ENCODE measurements around the gene RSPO3.
"Not testable (repeated sequence)": the region's sequence is repeated elsewhere in the genome, so short reads cannot be mapped to it uniquely, and the experiment has no call there.

Gene RSPO3

GRCh38 chr6:127198549-127198948 lies 80.1 kb downstream of the RSPO3 start:
- intact Hi-C loops (cut with DNase I) = no loop called here

GRCh38 chr6:127199470-127199869 lies 81.0 kb downstream of the RSPO3 start:
- intact Hi-C loops (cut with DNase I) = no loop called here
- DNase-seq = no peak

More at GRCh38 chr6:127198549-127198948, 80.1 kb downstream of the RSPO3 start:
- DNase-seq = no peak

DNA sequence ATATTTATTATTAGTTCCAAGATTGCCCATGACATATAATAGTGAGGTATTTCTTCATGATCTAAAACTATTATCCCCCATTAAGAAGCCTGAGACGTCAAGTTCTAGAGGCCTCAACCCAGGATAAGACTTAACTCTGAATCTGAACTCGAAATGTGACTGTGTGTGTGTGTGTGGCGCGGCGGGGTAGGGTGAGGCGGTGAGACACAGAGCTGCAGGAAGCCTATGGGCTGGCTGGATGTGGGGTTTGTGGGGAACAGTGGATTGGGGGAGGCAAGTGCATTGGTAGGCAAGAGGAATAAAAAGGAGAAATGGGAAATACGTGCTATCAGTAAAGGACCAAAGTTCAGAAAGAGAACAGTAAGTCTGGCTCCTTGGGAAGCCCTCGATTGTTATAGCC lies 81.6 kb downstream of the RSPO3 start:
- DNase-seq = no peak
- intact Hi-C loops (cut with DNase I) = no loop called here

DNA sequence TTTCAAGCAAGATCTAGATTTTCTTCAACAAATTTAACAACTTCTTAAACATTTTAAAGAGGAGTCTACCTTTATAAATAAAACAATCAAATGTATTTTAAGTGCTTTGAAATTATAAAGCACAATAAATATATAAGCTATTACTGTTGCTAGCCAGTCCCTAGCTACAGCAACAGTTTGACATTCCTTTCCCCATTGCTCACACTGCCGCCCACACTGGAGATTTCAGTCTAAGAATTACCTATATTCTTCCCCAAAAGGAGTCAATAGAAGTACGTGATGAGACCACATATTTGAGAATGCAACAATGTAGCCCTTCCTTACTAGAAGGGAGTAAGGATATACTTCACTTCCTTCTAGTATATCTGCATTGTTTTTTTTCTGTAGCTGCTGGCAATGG lies 82.8 kb downstream of the RSPO3 start:
- no peak for DNase-seq
- intact Hi-C loops (cut with DNase I) = no loop called here

- no peak for DNase-seq
- intact Hi-C loops (cut with DNase I) = no loop called here
These were observed 84.2 kb downstream of the RSPO3 start for GRCh38 chr6:127202676-127203075.

GRCh38 chr6:127204281-127204680 lies 85.8 kb downstream of the RSPO3 start:
- no peak for DNase-seq
- intact Hi-C loops (cut with DNase I) = no loop called here

- intact Hi-C loops (cut with DNase I) = no loop called here
- no peak for DNase-seq
These were observed 86.6 kb downstream of the RSPO3 start for GRCh38 chr6:127205036-127205435.

DNA sequence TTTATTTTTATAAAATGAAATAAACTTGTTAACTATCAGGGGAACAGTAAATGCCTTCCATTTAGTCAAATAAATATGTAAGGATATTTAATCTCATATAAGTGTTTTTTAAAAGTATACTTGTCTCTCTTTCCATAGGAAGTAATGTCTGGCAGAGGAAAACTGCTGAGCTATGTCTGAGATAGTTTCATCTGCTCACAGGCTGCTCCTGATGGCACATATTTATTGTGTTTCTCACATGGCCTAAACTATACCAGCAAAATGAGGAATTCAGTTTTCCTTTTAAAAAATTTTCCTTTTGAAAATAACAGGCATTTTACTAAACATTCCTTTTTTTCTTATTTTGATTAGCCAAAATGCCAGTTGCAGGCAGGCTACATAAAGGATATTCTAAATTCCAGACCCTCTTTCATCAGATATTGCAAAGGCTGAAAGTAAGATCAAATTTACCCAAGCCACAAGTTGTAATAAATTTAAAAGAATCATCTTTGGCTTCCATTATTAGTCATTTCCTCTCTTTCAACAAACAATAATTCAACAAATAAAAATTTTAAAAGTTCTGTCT lies 88.1 kb downstream of the RSPO3 start:
- intact Hi-C loops (cut with DNase I) = no loop called here
- no peak for DNase-seq

- intact Hi-C loops (cut with DNase I) = no loop called here
These were observed 89.2 kb downstream of the RSPO3 start for GRCh38 chr6:127207591-127208120.

GRCh38 chr6:127210725-127211124 lies 92.3 kb downstream of the RSPO3 start:
- intact Hi-C loops (cut with DNase I) = no loop called here
- no peak for DNase-seq

More at GRCh38 chr6:127207591-127208120, 89.2 kb downstream of the RSPO3 start:
- no peak for DNase-seq

GRCh38 chr6:127212376-127212775 lies 93.9 kb downstream of the RSPO3 start:
- DNase-seq = no peak
- intact Hi-C loops (cut with DNase I) = no loop called here

GRCh38 chr6:127214032-127214431 lies 95.6 kb downstream of the RSPO3 start:
- peak in 1 of 10 donors; percentile 34 for DNase-seq
- intact Hi-C loops (cut with DNase I) = not testable (repeated sequence)

DNA sequence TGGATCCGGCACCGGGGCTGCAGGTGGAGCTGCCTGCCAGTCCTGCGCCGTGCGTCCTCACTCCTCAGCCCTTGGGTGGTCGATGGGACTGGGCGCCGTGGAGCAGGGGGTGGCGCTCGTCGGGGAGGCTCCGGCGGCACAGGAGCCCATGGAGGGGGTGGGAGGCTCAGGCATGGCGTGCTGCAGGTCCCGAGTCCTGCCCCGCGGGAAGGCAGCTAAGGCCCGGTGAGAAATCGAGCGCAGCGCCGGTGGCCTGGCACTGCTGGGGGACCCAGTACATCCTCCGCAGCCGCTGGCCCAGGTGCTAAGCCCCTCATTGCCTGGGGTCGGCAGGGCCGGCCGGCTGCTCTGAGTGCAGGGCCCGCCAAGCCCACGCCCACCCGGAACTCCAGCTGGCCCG lies 96.1 kb downstream of the RSPO3 start:
- peak in 2 of 10 donors; percentile 64 to 82 for DNase-seq
- intact Hi-C loops (cut with DNase I) = not testable (repeated sequence)

GRCh38 chr6:127215931-127216330 lies 97.5 kb downstream of the RSPO3 start:
- intact Hi-C loops (cut with DNase I) = no loop called here
- DNase-seq = no peak

DNA sequence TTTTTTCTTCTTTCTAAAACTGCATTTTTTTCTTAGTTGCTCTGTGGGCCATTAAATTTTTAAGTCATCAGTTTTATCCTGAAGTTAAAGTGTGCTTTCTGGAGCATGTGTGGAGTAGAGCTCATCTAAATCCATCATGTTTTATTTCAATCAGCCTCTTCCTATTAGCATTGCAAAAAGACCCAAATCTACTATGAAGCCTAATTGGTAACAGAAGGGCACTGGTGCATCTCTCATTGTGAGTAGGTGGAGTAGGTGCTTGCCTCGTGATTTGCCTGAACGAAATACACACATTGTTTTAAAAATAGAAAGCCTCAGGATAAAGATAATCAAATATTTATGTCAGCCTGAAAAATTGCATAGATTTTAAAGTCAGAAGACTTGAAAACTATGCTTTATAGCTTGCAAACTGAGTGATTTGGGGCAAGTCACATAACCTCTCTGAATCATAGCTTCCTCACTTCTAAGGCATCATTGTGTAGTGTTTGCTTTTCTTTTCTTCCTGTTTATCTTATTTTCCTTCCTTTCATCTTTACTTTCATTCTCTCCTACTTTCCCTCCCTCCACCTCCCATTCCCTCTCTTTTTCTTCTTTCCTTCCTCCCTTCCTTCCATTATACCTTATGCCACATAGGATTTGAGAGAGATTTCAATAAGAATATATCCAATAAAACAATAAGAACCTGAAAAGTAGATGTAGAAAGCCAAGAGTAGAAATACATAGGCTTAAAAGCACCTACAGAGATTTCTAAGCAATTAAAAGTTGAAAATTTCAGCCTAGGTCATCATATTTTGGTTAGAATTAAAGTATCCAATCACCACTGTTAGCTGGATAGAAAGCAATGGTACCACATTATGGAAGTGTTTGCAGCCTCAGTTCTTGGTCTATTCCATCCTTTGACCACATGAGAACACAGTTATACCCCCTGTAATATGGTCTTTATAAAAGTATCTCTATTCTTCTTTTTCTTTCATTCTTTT lies 98.6 kb downstream of the RSPO3 start:
- intact Hi-C loops (cut with DNase I) = no loop called here
- no peak for DNase-seq

GRCh38 chr6:127219869-127220268 lies 101.4 kb downstream of the RSPO3 start:
- DNase-seq = no peak
- intact Hi-C loops (cut with DNase I) = no loop called here

- intact Hi-C loops (cut with DNase I) = no loop called here
- no peak for DNase-seq
These were observed 102.7 kb downstream of the RSPO3 start for GRCh38 chr6:127221201-127221600.

GRCh38 chr6:127222418-127222817 lies 103.9 kb downstream of the RSPO3 start:
- DNase-seq = no peak
- intact Hi-C loops (cut with DNase I) = no loop called here

- no peak for DNase-seq
- intact Hi-C loops (cut with DNase I) = no loop called here
These were observed 107.0 kb downstream of the RSPO3 start for GRCh38 chr6:127225497-127225896.

DNA sequence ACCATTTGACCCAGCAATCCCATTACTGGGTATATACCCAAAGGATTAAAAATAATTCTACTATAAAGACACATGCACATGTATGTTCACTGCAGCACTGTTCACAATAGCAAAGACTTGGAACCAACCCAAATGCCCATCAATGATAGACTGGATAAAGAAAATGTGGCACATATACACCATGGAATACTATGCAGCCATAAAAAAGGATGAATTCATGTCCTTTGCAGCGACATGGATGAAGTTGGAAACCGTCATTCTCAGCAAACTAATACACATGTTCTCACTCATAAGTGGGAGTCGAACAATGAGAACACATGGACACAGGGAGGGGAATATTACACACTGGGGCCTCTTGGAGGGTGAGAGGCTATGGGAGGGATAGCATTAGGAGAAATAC lies 115.3 kb downstream of the RSPO3 start:
- DNase-seq; intact Hi-C loops (cut with DNase I): not testable (repeated sequence)

DNA sequence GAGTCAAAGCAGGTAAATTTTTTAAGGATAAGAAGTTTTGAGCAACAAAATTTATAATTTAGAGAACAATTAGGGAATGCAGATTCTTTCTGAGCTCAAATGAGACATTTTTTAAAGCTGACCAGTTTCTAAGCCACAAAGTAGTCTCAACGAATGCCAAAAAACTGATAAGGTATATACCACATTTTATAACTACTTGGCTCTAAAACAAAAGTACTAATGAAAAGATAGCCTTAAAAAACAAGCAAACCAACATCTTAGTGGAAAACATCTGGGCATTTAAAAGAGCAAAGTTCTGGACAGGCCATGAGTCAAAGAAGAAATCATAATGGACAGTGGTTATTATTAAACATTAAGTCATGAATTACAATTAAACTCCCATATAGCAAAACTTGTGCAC lies 125.0 kb downstream of the RSPO3 start:
- no peak for DNase-seq
- intact Hi-C loops (cut with DNase I) = no loop called here
